H9 (cell line): ENCODE measurements around the gene TTC1. TPM values are rescaled to one million over a fixed set of nuclear protein-coding genes. Genes with fewer than 3 reads are reported as not detected.

ENCODE experiments used
- DNase-seq: peaks from one replicate; pipeline ENCODE4 v3.0.0-alpha.2; 2017
- H2AFZ ChIP-seq: one replicate; pipeline ENCODE4 v1.6.1; 2013; ENCODE audit warnings: mild to moderate bottlenecking, low read length, control low read depth, moderate library complexity
- H2AK5ac ChIP-seq: 2 replicates; pipeline ENCODE4 v1.6.1; 2013; ENCODE audit warnings: low read length, control low read depth, mixed read lengths; ENCODE audit not compliant: insufficient read length
- H2BK120ac ChIP-seq: one replicate; pipeline ENCODE4 v1.6.1; 2013; ENCODE audit warnings: low read depth, mild to moderate bottlenecking, low read length, control low read depth, inconsistent platforms; ENCODE audit not compliant: poor library complexity, severe bottlenecking
- H2BK12ac ChIP-seq: 2 replicates; pipeline ENCODE4 v1.6.1; 2013; ENCODE audit warnings: low read length, control low read depth, mixed read lengths, low read depth; ENCODE audit not compliant: insufficient read length
- H2BK15ac ChIP-seq: 2 replicates; pipeline ENCODE4 v1.6.1; 2013; ENCODE audit warnings: low read depth, low read length, control low read depth
- H2BK20ac ChIP-seq: one replicate; pipeline ENCODE4 v1.6.1; 2013; ENCODE audit warnings: low read depth, mild to moderate bottlenecking, low read length, control low read depth, inconsistent platforms; ENCODE audit not compliant: poor library complexity, severe bottlenecking
- H2BK5ac ChIP-seq: 2 replicates; pipeline ENCODE4 v1.6.1; 2013; ENCODE audit warnings: low read length, control low read depth, mixed read lengths; ENCODE audit not compliant: insufficient read length
- H3K14ac ChIP-seq: 2 replicates; pipeline ENCODE4 v1.6.1; 2013; ENCODE audit warnings: low read length, control low read depth; ENCODE audit not compliant: insufficient read depth
- H3K18ac ChIP-seq: 2 replicates; pipeline ENCODE4 v1.6.1; 2013; ENCODE audit warnings: low read depth, mild to moderate bottlenecking, mixed read lengths, low read length, control low read depth; ENCODE audit not compliant: insufficient read length
- H3K23ac ChIP-seq: 2 replicates; pipeline ENCODE4 v1.6.1; 2013; ENCODE audit warnings: low read length, control low read depth, mixed read lengths, low read depth; ENCODE audit not compliant: insufficient read length
- H3K23me2 ChIP-seq: 2 replicates; pipeline ENCODE4 v1.6.1; 2013; ENCODE audit warnings: low read depth, mild to moderate bottlenecking, mixed read lengths, low read length, control low read depth; ENCODE audit not compliant: insufficient read length, poor library complexity, severe bottlenecking
- H3K27ac ChIP-seq: 2 replicates; pipeline ENCODE4 v1.5.1; 2013; ENCODE audit warnings: low read length, control low read depth, mixed read lengths, low read depth; ENCODE audit not compliant: insufficient read length
- H3K27me3 ChIP-seq: 2 replicates; pipeline ENCODE4 v1.6.1; 2013; ENCODE audit warnings: low read length, control low read depth, inconsistent platforms; ENCODE audit not compliant: insufficient read depth
- H3K4ac ChIP-seq: 2 replicates; pipeline ENCODE4 v1.6.1; 2013; ENCODE audit warnings: low read depth, mild to moderate bottlenecking, control low read depth, inconsistent platforms, low read length, moderate library complexity
- H3K4me1 ChIP-seq: 2 replicates; pipeline ENCODE4 v1.6.1; 2013; ENCODE audit warnings: low read length, control low read depth, inconsistent platforms; ENCODE audit not compliant: insufficient read depth
- H3K4me2 ChIP-seq: 2 replicates; pipeline ENCODE4 v1.6.1; 2013; ENCODE audit warnings: low read length, control low read depth, mixed read lengths; ENCODE audit not compliant: insufficient read length, insufficient read depth
- H3K56ac ChIP-seq: 2 replicates; pipeline ENCODE4 v1.6.1; 2013; ENCODE audit warnings: low read depth, mild to moderate bottlenecking, mixed read lengths, low read length, control low read depth; ENCODE audit not compliant: insufficient read length
- H3K79me1 ChIP-seq: 2 replicates; pipeline ENCODE4 v1.6.1; 2013; ENCODE audit warnings: low read depth, mild to moderate bottlenecking, moderate library complexity, low read length, control low read depth, inconsistent platforms; ENCODE audit not compliant: insufficient read depth, poor library complexity, severe bottlenecking
- H3K79me2 ChIP-seq: 2 replicates; pipeline ENCODE4 v1.6.1; 2013; ENCODE audit warnings: low read length, control low read depth, inconsistent platforms; ENCODE audit not compliant: insufficient read depth
- H3K9ac ChIP-seq: 2 replicates; pipeline ENCODE4 v1.6.1; 2013; ENCODE audit warnings: low read length, control low read depth, mixed read lengths; ENCODE audit not compliant: insufficient read length; ENCODE audit errors: extremely low read depth
- H3K9me3 ChIP-seq: one replicate; pipeline ENCODE4 v1.6.1; 2013; ENCODE audit warnings: low read depth, low read length, inconsistent platforms; ENCODE audit not compliant: control insufficient read depth
- H3T11ph ChIP-seq: one replicate; pipeline ENCODE4 v1.6.1; 2013; ENCODE audit warnings: mild to moderate bottlenecking, low read length, control low read depth, inconsistent platforms
- H4K20me1 ChIP-seq: one replicate; pipeline ENCODE4 v1.6.1; 2013; ENCODE audit not compliant: control insufficient read depth, insufficient read length, insufficient read depth
- H4K5ac ChIP-seq: 2 replicates; pipeline ENCODE4 v1.6.1; 2013; ENCODE audit warnings: low read depth, mild to moderate bottlenecking, mixed read lengths, low read length, control low read depth; ENCODE audit not compliant: insufficient read length
- H4K8ac ChIP-seq: replicated peaks from 2 replicates; pipeline ENCODE4 v1.6.1; 2013; ENCODE audit warnings: low read length, control low read depth, mixed read lengths, low read depth; ENCODE audit not compliant: insufficient read length
- H4K91ac ChIP-seq: 2 replicates; pipeline ENCODE4 v1.6.1; 2013; ENCODE audit warnings: low read depth, mild to moderate bottlenecking, moderate library complexity, mixed read lengths, low read length, control low read depth; ENCODE audit not compliant: insufficient read length
- H3K27ac Mint-ChIP-seq, 3 experiments: 2 replicates in 2 of 3; 3 replicates in 1 of 3; pipeline ENCODE4 v1.8.0; 2020 to 2021; ENCODE audit warnings: mixed read lengths in 3 of 3, mild to moderate bottlenecking in 1 of 3, moderate library complexity in 1 of 3
- H3K27me3 Mint-ChIP-seq: 2 replicates; pipeline ENCODE4 v1.8.0; 2021; ENCODE audit warnings: low read depth, mild to moderate bottlenecking, moderate library complexity, mixed read lengths
- H3K36me3 Mint-ChIP-seq, 3 experiments: 2 replicates in 2 of 3; 3 replicates in 1 of 3; pipeline ENCODE4 v1.8.0; 2020 to 2021; ENCODE audit warnings: low read depth in 3 of 3, mixed read lengths in 3 of 3; ENCODE audit not compliant: insufficient read depth in 1 of 3
- H3K4me1 Mint-ChIP-seq, 2 experiments: 2 replicates each; pipeline ENCODE4 v1.8.0; 2020; ENCODE audit warnings: mixed read lengths in 2 of 2
- H3K4me3 Mint-ChIP-seq, 2 experiments: 2 replicates in 1 of 2; 3 replicates in 1 of 2; pipeline ENCODE4 v1.8.0; 2020 to 2021; ENCODE audit warnings: mild to moderate bottlenecking in 2 of 2, mixed read lengths in 2 of 2, moderate library complexity in 1 of 2
- H3K9me3 Mint-ChIP-seq, 2 experiments: 2 replicates in 1 of 2; 3 replicates in 1 of 2; pipeline ENCODE4 v1.8.0; 2020; ENCODE audit warnings: mild to moderate bottlenecking in 2 of 2, mixed read lengths in 2 of 2, moderate library complexity in 1 of 2
- CTCF ChIP-seq: fragments of 200-600 bp; sonication (generic); conservative IDR thresholded peaks from 3 replicates; pipeline ENCODE4 v1.8.0; 2021; ENCODE audit warnings: antibody characterized with exemption, mild to moderate bottlenecking
- total RNA-seq: library from RNA; stranded (reverse); gene quantifications from 2 replicates; pipeline ENCODE4 v1.2.1, GENCODE V29; 2021

Gene TTC1
- total RNA-seq, 1 experiment from 2014 or later = 62.6 TPM

GRCh38 chr5:159969966-159970365 lies 39.0 kb upstream of the TTC1 start:
- H3K9me3 ChIP-seq = no peaks in the 10 kb centered on the region
- H3K27me3 Mint-ChIP-seq = peaks cover 68% of the 10 kb centered on the region
- no peak overlapping the region for H3K4me3 Mint-ChIP-seq
- H2AFZ ChIP-seq = no peak overlapping the region
- peaks cover 10% of the 10 kb centered on the region in 2 experiments for H3K4me1 Mint-ChIP-seq
- no peak overlapping the region for H2BK12ac ChIP-seq
- no peak overlapping the region for H2BK120ac ChIP-seq
- no peak overlapping the region for H3K9ac ChIP-seq
- no peaks in the 10 kb centered on the region for H3K4me1 ChIP-seq
- H3K27me3 ChIP-seq = peaks cover 18% of the 10 kb centered on the region; the same call in 1 of the 2 replicates
- H3K79me2 ChIP-seq = no peaks in the 10 kb centered on the region
- H3K23me2 ChIP-seq = peaks cover 9% of the 10 kb centered on the region
- H4K8ac ChIP-seq = no peak overlapping the region
- no peak overlapping the region for H3K4me2 ChIP-seq
- no peaks in the 10 kb centered on the region for H4K20me1 ChIP-seq
- no peak overlapping the region for H2BK20ac ChIP-seq
- no peak overlapping the region for H2AK5ac ChIP-seq
- no peaks in the 10 kb centered on the region; a peak in 2 of 5 replicates for H3K9me3 Mint-ChIP-seq
- no peak for TF ChIP-seq CTCF
- H2BK5ac ChIP-seq = no peak overlapping the region
- H2BK15ac ChIP-seq = no peak overlapping the region
- no peak overlapping the region for H3K23ac ChIP-seq
- H4K5ac ChIP-seq = no peak overlapping the region
- no peak overlapping the region for H3K18ac ChIP-seq
- no peak overlapping the region for H3K27ac Mint-ChIP-seq
- DNase-seq = no peak
- H3K56ac ChIP-seq = no peak overlapping the region
- no peaks in the 10 kb centered on the region for H3K79me1 ChIP-seq
- no peak overlapping the region for H3K4ac ChIP-seq
- H3T11ph ChIP-seq = no peak overlapping the region
- no peak overlapping the region for H3K27ac ChIP-seq
- H3K14ac ChIP-seq = no peak overlapping the region
- H4K91ac ChIP-seq = no peak overlapping the region
- peaks cover 0 to 2% (median 0%) of the 10 kb centered on the region in 3 experiments; a peak in 1 of 7 replicates for H3K36me3 Mint-ChIP-seq
